ENCODE measurements around the gene EFNB3. TPM values are rescaled to one million over a fixed set of nuclear protein-coding genes. Genes with fewer than 3 reads are reported as not detected.

EFNB3 gene
- total RNA-seq, 1 experiment from 2014 or later, result 6.0 TPM

GRCh38 chr17:7721612-7722011 lies 16.6 kb downstream of the EFNB3 start:
- Histone ChIP-seq H3K36me3 (replicated peaks; ENCODE audit: control insufficient read depth, insufficient read depth, low read length) (no peaks in the 10 kb centered on the region), H3K4me3 (ENCODE audit: insufficient read depth, low read depth, low read length) (no peak overlapping the region), H3K27me3 (ENCODE audit: control insufficient read depth, insufficient read depth, low read length) (peaks cover 17% of the 10 kb centered on the region)
- no peak for DNase-seq

- Histone ChIP-seq H3K36me3 (replicated peaks; ENCODE audit: control insufficient read depth, insufficient read depth, low read length) (no peaks in the 10 kb centered on the region), H3K27me3 (ENCODE audit: control insufficient read depth, insufficient read depth, low read length) (no peaks in the 10 kb centered on the region), H3K4me3 (ENCODE audit: insufficient read depth, low read depth, low read length) (no peak overlapping the region)
- no peak for DNase-seq
Measured at GRCh38 chr17:7727886-7728285, 22.9 kb downstream of the EFNB3 start.

DNA sequence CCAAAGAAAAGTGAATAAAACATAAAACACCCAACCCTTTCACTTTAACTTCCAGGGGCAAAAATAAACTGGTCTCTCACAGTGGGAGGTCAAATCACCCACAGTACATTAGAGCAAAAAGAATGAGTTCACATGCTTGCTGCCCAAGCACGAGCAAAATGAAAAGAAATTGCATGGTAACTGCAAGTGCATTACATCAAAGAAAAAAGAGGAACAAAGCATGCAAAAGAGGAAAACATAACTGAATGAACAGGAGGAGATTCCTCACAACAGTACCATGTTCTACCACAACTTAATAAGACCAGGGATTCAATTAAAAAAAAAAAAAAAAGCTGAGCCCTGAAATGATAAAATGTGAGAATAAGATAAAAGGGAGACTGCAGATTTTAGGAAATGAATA lies 24.8 kb downstream of the EFNB3 start:
- Histone ChIP-seq H3K36me3 (replicated peaks; ENCODE audit: control insufficient read depth, insufficient read depth, low read length) (no peaks in the 10 kb centered on the region), H3K27me3 (ENCODE audit: control insufficient read depth, insufficient read depth, low read length) (no peaks in the 10 kb centered on the region; the same call in 1 of the 2 replicates), H3K4me3 (ENCODE audit: insufficient read depth, low read depth, low read length) (no peak overlapping the region)
- DNase-seq, result no peak

GRCh38 chr17:7732981-7733539 lies 28.1 kb downstream of the EFNB3 start:
- DNase-seq, result no peak
- Histone ChIP-seq H3K27me3 (ENCODE audit: control insufficient read depth, insufficient read depth, low read length) (peaks cover 1% of the 10 kb centered on the region; the same call in 1 of the 2 replicates), H3K36me3 (replicated peaks; ENCODE audit: control insufficient read depth, insufficient read depth, low read length) (no peaks in the 10 kb centered on the region), H3K4me3 (ENCODE audit: insufficient read depth, low read depth, low read length) (no peak overlapping the region)

DNA sequence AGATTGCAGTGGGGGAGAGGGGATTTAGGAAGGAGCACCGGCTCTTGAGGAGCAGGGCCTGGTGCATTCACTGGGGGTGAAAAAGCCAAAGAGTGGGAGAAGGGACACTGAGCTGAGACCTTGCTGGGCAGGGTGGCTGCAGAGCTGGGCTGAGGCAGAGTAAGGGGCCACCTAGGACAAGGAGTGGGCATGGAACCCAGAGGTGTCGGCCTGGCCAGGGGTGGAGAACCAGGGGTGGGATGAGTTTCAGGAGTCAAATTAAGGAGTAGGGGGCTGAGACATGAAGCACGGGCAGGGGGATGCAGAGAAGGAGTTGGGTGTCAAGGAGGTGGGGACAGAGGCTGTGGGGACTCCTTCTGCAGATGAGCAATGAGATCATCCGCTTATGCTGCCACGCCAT lies 32.6 kb downstream of the EFNB3 start:
- DNase-seq, result no peak
- H3K27me3 ChIP-seq (ENCODE audit: control insufficient read depth, insufficient read depth, low read length), result peaks cover 4% of the 10 kb centered on the region
- H3K4me3 ChIP-seq (ENCODE audit: insufficient read depth, low read depth, low read length), result no peak overlapping the region
- H3K36me3 ChIP-seq (replicated peaks; ENCODE audit: control insufficient read depth, insufficient read depth, low read length), result no peaks in the 10 kb centered on the region

GRCh38 chr17:7739746-7740145 lies 34.7 kb downstream of the EFNB3 start:
- Histone ChIP-seq H3K4me3 (ENCODE audit: insufficient read depth, low read depth, low read length) (no peak overlapping the region), H3K36me3 (replicated peaks; ENCODE audit: control insufficient read depth, insufficient read depth, low read length) (no peaks in the 10 kb centered on the region), H3K27me3 (ENCODE audit: control insufficient read depth, insufficient read depth, low read length) (peaks cover 4% of the 10 kb centered on the region)
- DNase-seq, result no peak

GRCh38 chr17:7740481-7741001 lies 35.5 kb downstream of the EFNB3 start:
- no peak for DNase-seq
- Histone ChIP-seq H3K27me3 (ENCODE audit: control insufficient read depth, insufficient read depth, low read length) (peaks cover 4% of the 10 kb centered on the region), H3K36me3 (replicated peaks; ENCODE audit: control insufficient read depth, insufficient read depth, low read length) (no peaks in the 10 kb centered on the region), H3K4me3 (ENCODE audit: insufficient read depth, low read depth, low read length) (no peak overlapping the region)

- DNase-seq, result no peak
- Histone ChIP-seq H3K4me3 (ENCODE audit: insufficient read depth, low read depth, low read length) (no peak overlapping the region), H3K36me3 (replicated peaks; ENCODE audit: control insufficient read depth, insufficient read depth, low read length) (no peaks in the 10 kb centered on the region), H3K27me3 (ENCODE audit: control insufficient read depth, insufficient read depth, low read length) (peaks cover 3% of the 10 kb centered on the region)
Measured at GRCh38 chr17:7742729-7743128, 37.7 kb downstream of the EFNB3 start.

DNA sequence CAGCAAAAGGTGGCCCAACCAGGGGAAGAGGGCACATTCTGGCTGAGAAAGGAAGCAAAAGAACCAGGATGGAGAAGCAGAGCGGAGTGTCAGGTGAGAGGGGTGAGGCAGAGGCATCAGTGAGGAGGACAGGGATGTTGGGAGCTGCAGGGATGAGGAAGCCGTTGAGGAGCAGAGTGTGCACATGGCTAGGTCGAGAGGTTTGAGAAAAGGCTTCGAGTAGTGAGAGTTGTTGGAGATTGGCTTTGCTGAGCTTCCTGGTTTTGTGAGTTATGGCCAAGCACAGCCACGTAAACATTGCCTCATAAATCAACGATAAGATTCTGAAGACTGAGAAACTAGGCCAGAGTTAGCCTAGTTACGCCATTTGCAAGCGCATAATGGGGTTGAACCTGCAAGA lies 39.4 kb downstream of the EFNB3 start:
- DNase-seq, result no peak
- no peaks in the 10 kb centered on the region for H3K36me3 ChIP-seq (replicated peaks; ENCODE audit: control insufficient read depth, insufficient read depth, low read length)
- no peaks in the 10 kb centered on the region; the same call in 1 of the 2 replicates for H3K27me3 ChIP-seq (ENCODE audit: control insufficient read depth, insufficient read depth, low read length)
- H3K4me3 ChIP-seq (ENCODE audit: insufficient read depth, low read depth, low read length), result no peak overlapping the region

- no peaks in the 10 kb centered on the region; the same call in 1 of the 2 replicates for H3K27me3 ChIP-seq (ENCODE audit: control insufficient read depth, insufficient read depth, low read length)
- H3K36me3 ChIP-seq (replicated peaks; ENCODE audit: control insufficient read depth, insufficient read depth, low read length), result no peaks in the 10 kb centered on the region
- DNase-seq, result no peak
- no peak overlapping the region for H3K4me3 ChIP-seq (ENCODE audit: insufficient read depth, low read depth, low read length)
Measured at GRCh38 chr17:7745748-7746470, 40.9 kb downstream of the EFNB3 start.

GRCh38 chr17:7747635-7748071 lies 42.7 kb downstream of the EFNB3 start:
- no peaks in the 10 kb centered on the region for H3K36me3 ChIP-seq (replicated peaks; ENCODE audit: control insufficient read depth, insufficient read depth, low read length)
- no peaks in the 10 kb centered on the region for H3K27me3 ChIP-seq (ENCODE audit: control insufficient read depth, insufficient read depth, low read length)
- DNase-seq, result no peak
- H3K4me3 ChIP-seq (ENCODE audit: insufficient read depth, low read depth, low read length), result no peak overlapping the region

GRCh38 chr17:7748076-7748775 lies 43.2 kb downstream of the EFNB3 start:
- H3K4me3 ChIP-seq (ENCODE audit: insufficient read depth, low read depth, low read length), result no peak overlapping the region

GRCh38 chr17:7750321-7750821 lies 45.4 kb downstream of the EFNB3 start:
- Histone ChIP-seq H3K4me3 (ENCODE audit: insufficient read depth, low read depth, low read length) (no peak overlapping the region), H3K27me3 (ENCODE audit: control insufficient read depth, insufficient read depth, low read length) (no peaks in the 10 kb centered on the region), H3K36me3 (replicated peaks; ENCODE audit: control insufficient read depth, insufficient read depth, low read length) (no peaks in the 10 kb centered on the region)
- no peak for DNase-seq

More at GRCh38 chr17:7748076-7748775, 43.2 kb downstream of the EFNB3 start:
- no peaks in the 10 kb centered on the region for H3K27me3 ChIP-seq (ENCODE audit: control insufficient read depth, insufficient read depth, low read length)
- no peaks in the 10 kb centered on the region for H3K36me3 ChIP-seq (replicated peaks; ENCODE audit: control insufficient read depth, insufficient read depth, low read length)
- no peak for DNase-seq

DNA sequence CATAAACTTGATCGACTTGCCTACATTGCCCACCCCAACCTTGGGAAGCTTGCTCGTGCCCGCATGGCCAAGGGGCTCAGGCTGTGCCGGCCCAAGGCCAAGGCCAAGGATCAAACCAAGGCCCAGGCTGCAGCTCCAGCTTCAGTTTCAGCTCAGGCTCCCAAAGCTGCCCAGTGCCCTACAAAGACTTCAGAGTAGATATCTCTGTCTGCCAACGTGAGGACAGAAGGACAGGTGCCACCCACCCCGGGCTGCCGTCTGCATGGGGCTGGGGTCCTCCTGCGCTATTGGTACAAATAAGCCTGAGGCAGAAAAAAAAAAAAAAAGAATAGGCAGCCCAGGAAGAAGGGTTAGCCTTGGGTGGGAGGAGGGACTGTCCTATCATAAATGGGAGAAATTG lies 49.7 kb downstream of the EFNB3 start:
- no peaks in the 10 kb centered on the region for H3K36me3 ChIP-seq (replicated peaks; ENCODE audit: control insufficient read depth, insufficient read depth, low read length)
- H3K4me3 ChIP-seq (ENCODE audit: insufficient read depth, low read depth, low read length), result no peak overlapping the region
- H3K27me3 ChIP-seq (ENCODE audit: control insufficient read depth, insufficient read depth, low read length), result no peaks in the 10 kb centered on the region
- DNase-seq, result no peak
